ENCODE results near the gene TOM1L2.

DNA sequence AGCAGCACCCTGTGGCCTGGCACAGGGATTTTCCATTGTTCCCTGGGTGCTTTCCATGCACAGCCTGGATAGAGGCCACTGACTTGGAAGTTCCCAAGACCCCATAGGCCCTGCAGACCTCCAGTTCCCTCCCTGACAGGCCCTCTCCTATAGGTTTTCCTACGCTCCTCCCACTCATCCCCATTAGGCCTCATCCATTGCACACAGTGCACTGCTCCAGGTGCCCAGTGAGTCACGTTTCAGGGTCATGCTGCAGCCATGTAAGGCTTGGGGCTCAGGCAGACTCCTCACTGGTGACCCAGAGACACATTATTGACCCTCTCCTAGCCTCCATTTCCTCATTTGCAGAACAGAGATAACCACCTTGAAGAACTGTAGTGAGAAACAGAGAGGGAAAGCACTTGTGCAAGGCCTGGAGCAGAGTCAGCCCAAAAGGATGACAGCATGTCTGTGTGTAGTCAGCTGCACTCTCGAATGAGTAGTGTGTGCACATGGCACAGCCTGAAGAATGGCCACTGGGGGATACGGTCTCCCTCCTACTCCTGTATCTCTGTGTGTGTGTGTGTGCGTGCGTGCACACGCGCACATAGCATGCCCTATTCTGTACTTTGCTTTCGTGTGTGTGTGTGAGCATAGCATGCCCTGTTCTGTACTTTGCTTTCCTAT, 27.3 kb upstream of the TOM1L2 start:
- TF ChIP-seq, protein P1, sequence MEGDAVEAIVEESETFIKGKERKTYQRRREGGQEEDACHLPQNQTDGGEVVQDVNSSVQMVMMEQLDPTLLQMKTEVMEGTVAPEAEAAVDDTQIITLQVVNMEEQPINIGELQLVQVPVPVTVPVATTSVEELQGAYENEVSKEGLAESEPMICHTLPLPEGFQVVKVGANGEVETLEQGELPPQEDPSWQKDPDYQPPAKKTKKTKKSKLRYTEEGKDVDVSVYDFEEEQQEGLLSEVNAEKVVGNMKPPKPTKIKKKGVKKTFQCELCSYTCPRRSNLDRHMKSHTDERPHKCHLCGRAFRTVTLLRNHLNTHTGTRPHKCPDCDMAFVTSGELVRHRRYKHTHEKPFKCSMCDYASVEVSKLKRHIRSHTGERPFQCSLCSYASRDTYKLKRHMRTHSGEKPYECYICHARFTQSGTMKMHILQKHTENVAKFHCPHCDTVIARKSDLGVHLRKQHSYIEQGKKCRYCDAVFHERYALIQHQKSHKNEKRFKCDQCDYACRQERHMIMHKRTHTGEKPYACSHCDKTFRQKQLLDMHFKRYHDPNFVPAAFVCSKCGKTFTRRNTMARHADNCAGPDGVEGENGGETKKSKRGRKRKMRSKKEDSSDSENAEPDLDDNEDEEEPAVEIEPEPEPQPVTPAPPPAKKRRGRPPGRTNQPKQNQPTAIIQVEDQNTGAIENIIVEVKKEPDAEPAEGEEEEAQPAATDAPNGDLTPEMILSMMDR (IDR thresholded peaks at IDR 0.05): no peak
- TF ChIP-seq POLR2A (IDR thresholded peaks at IDR 0.05): no peak

Data from breast epithelium (tissue), 3 donors.